SK-N-SH (cell line): ENCODE results near the gene PNPLA5. TPM values are rescaled to one million over a fixed set of nuclear protein-coding genes. Genes with fewer than 3 reads are reported as not detected.

Experiments
- CTCF ChIA-PET: fragments of 300-600, 350-600 bp; formaldehyde crosslinking; extraction: SDS; loops from one replicate; lab custom pipeline; 2021; lab: Yijun Ruan, JAX
- POLR2A ChIA-PET: fragments of 350-600 bp; sonication (Branson Sonifier 250); formaldehyde crosslinking; extraction: SDS; loops from one replicate; lab custom pipeline; 2020; ENCODE audit warnings: antibody characterized with exemption, inconsistent platforms; lab: Yijun Ruan, JAX
- DNase-seq: peaks from one replicate; pipeline ENCODE4 v3.0.0; 2012
- H2AFZ ChIP-seq: fragments of 200-600 bp; sonication (generic); 2 replicates; pipeline ENCODE4 v1.8.1; 2016; ENCODE audit warnings: antibody characterized with exemption, mild to moderate bottlenecking, low read depth
- H3F3A ChIP-seq: fragments of 200-600 bp; sonication (generic); replicated peaks from 2 replicates; pipeline ENCODE3; 2016; ENCODE audit warnings: antibody characterized with exemption, mild to moderate bottlenecking; ENCODE audit not compliant: insufficient read depth
- H3K27ac ChIP-seq, 2 experiments: fragments of 200-500 bp in 1 of 2; fragments of 200-600 bp in 1 of 2; sonication (Bioruptor generic) in 1 of 2; sonication (generic), shearing (Covaris generic) in 1 of 2; 2 replicates each; pipeline versions ENCODE4 v1.5.1 to v1.6.1; 2014 to 2016; ENCODE audit warnings: low read depth in 2 of 2, inconsistent platforms in 1 of 2, low read length in 1 of 2, mild to moderate bottlenecking in 1 of 2, mixed read lengths in 1 of 2
- H3K27me3 ChIP-seq: fragments of 200-600 bp; sonication (generic), shearing (Covaris generic); 2 replicates; pipeline ENCODE4 v1.6.1; 2016; ENCODE audit warnings: mixed run types; ENCODE audit not compliant: insufficient read depth
- H3K36me3 ChIP-seq, 2 experiments: fragments of 200-500 bp in 1 of 2; fragments of 200-600 bp in 1 of 2; sonication (Bioruptor generic) in 1 of 2; sonication (generic) in 1 of 2; replicated peaks in 1 of 2; 2 replicates each; pipeline versions ENCODE3 to v1.5.1; 2014 to 2016; ENCODE audit warnings: low read length in 1 of 2, mild to moderate bottlenecking in 1 of 2; ENCODE audit not compliant: insufficient read depth in 2 of 2, control insufficient read depth in 1 of 2
- H3K4me1 ChIP-seq, 2 experiments: fragments of 200-500 bp in 1 of 2; fragments of 200-600 bp in 1 of 2; sonication (Bioruptor generic) in 1 of 2; sonication (generic), shearing (Covaris generic) in 1 of 2; 2 replicates each; pipeline versions ENCODE4 v1.5.1 to v1.6.1; 2014 to 2016; ENCODE audit warnings: low read depth in 1 of 2, low read length in 1 of 2, mixed run types in 1 of 2; ENCODE audit not compliant: insufficient read depth in 2 of 2, control insufficient read depth in 1 of 2
- H3K4me2 ChIP-seq: fragments of 200-600 bp; sonication (generic), shearing (Covaris generic); 2 replicates; pipeline ENCODE4 v1.6.1; 2017; ENCODE audit warnings: mixed run types
- H3K4me3 ChIP-seq, 2 experiments: fragments of 200-500 bp in 1 of 2; fragments of 200-600 bp in 1 of 2; sonication (Bioruptor generic) in 1 of 2; sonication (generic), shearing (Covaris generic) in 1 of 2; 2 replicates each; pipeline versions ENCODE4 v1.5.1 to v1.8.1; 2014 to 2016; ENCODE audit warnings: low read depth in 2 of 2, inconsistent platforms in 1 of 2, low read length in 1 of 2, mild to moderate bottlenecking in 1 of 2, mixed read lengths in 1 of 2, moderate library complexity in 1 of 2
- H3K79me2 ChIP-seq: fragments of 200-600 bp; sonication (generic); 2 replicates; pipeline ENCODE4 v1.8.1; 2017; ENCODE audit warnings: mild to moderate bottlenecking; ENCODE audit not compliant: insufficient read depth
- H3K9ac ChIP-seq: fragments of 200-600 bp; sonication (generic); 2 replicates; pipeline ENCODE4 v1.6.1; 2017; ENCODE audit warnings: mixed run types
- H3K9me2 ChIP-seq: fragments of 200-600 bp; sonication (generic); 2 replicates; pipeline ENCODE4 v1.6.1; 2017; ENCODE audit warnings: mixed run types
- H3K9me3 ChIP-seq: fragments of 200-600 bp; sonication (generic); 2 replicates; pipeline ENCODE4 v1.6.1; 2017; ENCODE audit warnings: mixed run types, mild to moderate bottlenecking, moderate library complexity
- H4K20me1 ChIP-seq: fragments of 200-600 bp; sonication (generic); 2 replicates; pipeline ENCODE4 v1.6.1; 2017; ENCODE audit warnings: mild to moderate bottlenecking, mixed run types; ENCODE audit not compliant: insufficient read depth
- CHD2 ChIP-seq: fragments of 150-350 bp; IDR thresholded peaks from 2 replicates; pipeline ENCODE4 v1.6.1; 2018; ENCODE audit warnings: low read length; ENCODE audit not compliant: partially characterized antibody
- CTCF ChIP-seq: fragments of 200-600 bp; sonication (generic); IDR thresholded peaks from 2 replicates; pipeline ENCODE4 v1.6.1; 2017; ENCODE audit warnings: antibody characterized with exemption, mild to moderate bottlenecking, moderate library complexity
- EP300 ChIP-seq, 2 experiments: IDR thresholded peaks; 2 replicates each; pipeline versions ENCODE4 v1.4.0 to v1.6.1; 2012; ENCODE audit warnings: borderline replicate concordance in 1 of 2, low read depth in 1 of 2, low read length in 1 of 2
- FOXJ3 ChIP-seq: sonication (generic); formaldehyde crosslinking; IDR thresholded peaks from 2 replicates; pipeline ENCODE4 v1.5.1; 2020; ENCODE audit warnings: mild to moderate bottlenecking, missing genetic modification reagents
- FOXM1 ChIP-seq: IDR thresholded peaks from 2 replicates; pipeline ENCODE4 v1.4.0; 2012; ENCODE audit warnings: low read depth, mild to moderate bottlenecking
- GABPA ChIP-seq: IDR thresholded peaks from 2 replicates; pipeline ENCODE4 v1.4.0; 2012; ENCODE audit warnings: low read depth, mild to moderate bottlenecking
- JUND ChIP-seq: IDR thresholded peaks from 2 replicates; pipeline ENCODE4 v1.4.0; 2012
- MAX ChIP-seq: IDR thresholded peaks from 2 replicates; pipeline ENCODE4 v1.4.0; 2012; ENCODE audit warnings: low read depth
- MEF2A ChIP-seq: IDR thresholded peaks from 2 replicates; pipeline ENCODE4 v1.4.0; 2012; ENCODE audit warnings: low read depth, borderline replicate concordance
- NFIC ChIP-seq: IDR thresholded peaks from 2 replicates; pipeline ENCODE4 v1.4.0; 2012; ENCODE audit warnings: borderline replicate concordance
- NRF1 ChIP-seq: IDR thresholded peaks from 2 replicates; pipeline ENCODE4 v1.6.1; 2012; ENCODE audit warnings: low read depth, mild to moderate bottlenecking, low read length
- PBX3 ChIP-seq: IDR thresholded peaks from 2 replicates; pipeline ENCODE4; 2012
- RAD21 ChIP-seq: IDR thresholded peaks from 2 replicates; pipeline ENCODE4 v1.6.1; 2012; ENCODE audit warnings: mild to moderate bottlenecking, low read length
- RFX5 ChIP-seq: IDR thresholded peaks from 2 replicates; pipeline ENCODE4 v1.6.1; 2012; ENCODE audit warnings: mild to moderate bottlenecking, improper control_type of control experiment, low read length
- RXRA ChIP-seq: IDR thresholded peaks from 2 replicates; pipeline ENCODE4 v1.4.0; 2012; ENCODE audit warnings: low read depth, mild to moderate bottlenecking, borderline replicate concordance
- SIN3A ChIP-seq: IDR thresholded peaks from 2 replicates; pipeline ENCODE4 v1.6.1; 2012; ENCODE audit warnings: low read depth, mild to moderate bottlenecking, low read length, moderate library complexity, borderline replicate concordance
- TAF1 ChIP-seq: IDR thresholded peaks from 2 replicates; pipeline ENCODE4 v1.6.1; 2012; ENCODE audit warnings: low read depth, mild to moderate bottlenecking, low read length, moderate library complexity, borderline replicate concordance
- TCF12 ChIP-seq: IDR thresholded peaks from 2 replicates; pipeline ENCODE4 v1.4.0; 2012
- TEAD4 ChIP-seq: IDR thresholded peaks from 2 replicates; pipeline ENCODE4 v1.4.0; 2012; ENCODE audit warnings: mild to moderate bottlenecking, borderline replicate concordance; ENCODE audit not compliant: insufficient read depth
- USF1 ChIP-seq: IDR thresholded peaks from 2 replicates; pipeline ENCODE4 v1.4.0; 2012; ENCODE audit warnings: low read depth, borderline replicate concordance
- YY1 ChIP-seq: IDR thresholded peaks from 2 replicates; pipeline ENCODE4 v1.4.0; 2012; ENCODE audit warnings: low read depth, mild to moderate bottlenecking
- WGBS: methylation state at CpG from one replicate; pipeline ENCODE4 v1.1.6; 2017; ENCODE audit warnings: low lambda C conversion rate; 5-methylcytosine and 5-hydroxymethylcytosine counted together
- polyA plus RNA-seq, 3 experiments: library from polyadenylated mRNA; depleted of rRNA; stranded (reverse); fragments of >200 nt; gene quantifications; 2 replicates each; pipeline ENCODE4 v1.2.3, GENCODE V29; 2012

The PNPLA5 gene
- polyA plus RNA-seq, 1 of the 3 experiments (the other 2 are of a cell fraction), result not detected

DNA sequence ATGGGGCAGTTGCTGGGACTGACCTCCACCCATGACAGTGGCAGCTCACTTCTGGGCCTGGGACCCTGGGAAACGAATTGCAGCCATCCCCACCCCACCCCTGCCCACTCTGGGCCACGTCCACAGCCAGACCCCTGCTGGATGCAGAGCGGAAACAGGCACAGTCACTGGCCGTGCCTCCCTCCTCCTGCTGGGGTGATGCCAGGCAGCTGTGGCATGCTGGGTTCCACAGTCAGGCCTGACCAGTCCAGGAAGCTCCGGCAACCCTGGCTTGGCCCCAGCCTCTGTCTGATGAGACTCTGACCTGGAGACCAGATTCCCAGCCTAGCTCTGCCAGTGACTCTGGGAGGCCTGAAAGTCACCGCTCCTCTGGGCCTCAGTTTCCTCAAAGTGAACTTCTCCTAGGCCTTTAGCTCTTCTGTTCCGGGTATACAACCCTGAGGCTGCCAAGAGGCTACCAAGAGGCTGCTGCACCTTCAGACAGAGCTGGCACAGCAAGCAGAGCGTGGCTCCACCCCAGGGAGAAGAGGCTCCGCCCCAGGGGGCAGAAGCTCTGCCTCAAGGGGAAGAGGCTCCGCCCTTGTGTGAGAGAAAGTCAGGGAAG lies 38.4 kb downstream of the PNPLA5 start (continued):
- TF ChIP-seq NRF1 (no peak), USF1 (no peak)

DNA sequence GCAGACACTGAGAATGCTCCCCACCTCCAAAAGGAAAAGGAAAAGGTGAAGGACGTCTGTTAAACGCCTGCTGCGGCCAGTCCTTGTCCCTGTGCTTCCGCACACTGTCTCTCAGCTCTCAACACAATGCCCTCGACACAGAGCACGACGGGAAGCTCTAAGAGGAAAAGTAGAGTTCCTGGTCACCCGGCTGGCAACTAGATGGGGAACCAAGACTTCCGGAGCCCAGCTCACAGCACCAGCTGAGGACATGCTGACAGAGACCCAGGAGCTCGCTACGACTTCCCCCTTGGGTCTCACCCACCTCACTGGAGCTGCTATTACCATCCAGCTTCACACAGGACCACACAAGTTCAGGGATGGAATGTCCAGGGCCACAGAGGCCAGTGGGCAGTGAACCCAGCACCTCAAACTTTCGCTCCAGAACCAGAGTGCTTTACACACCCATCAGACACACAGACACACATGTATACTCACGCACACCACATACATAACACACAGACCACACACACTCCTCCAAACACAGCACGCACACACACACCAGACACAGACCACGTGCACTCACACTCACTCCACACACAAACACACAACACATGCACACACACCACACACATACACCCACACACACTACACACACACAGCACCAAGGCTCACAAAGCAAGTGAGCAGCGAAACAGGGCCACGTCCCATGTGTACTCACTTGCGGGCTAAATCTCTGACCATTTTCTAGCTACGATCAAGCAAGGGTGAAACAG lies 39.1 kb downstream of the PNPLA5 start:
- Histone ChIP-seq H4K20me1 (no peaks in the 10 kb centered on the region), H3K9ac (no peak overlapping the region), H3K9me2 (no peaks in the 10 kb centered on the region), H3K27ac (no peak overlapping the region), H3F3A (no peaks in the 10 kb centered on the region), H3K9me3 (no peaks in the 10 kb centered on the region), H3K4me2 (no peak overlapping the region), H3K4me3 (no peak overlapping the region), H3K27me3 (no peaks in the 10 kb centered on the region), H3K36me3 (no peaks in the 10 kb centered on the region), H3K79me2 (no peaks in the 10 kb centered on the region), H2AFZ (no peak overlapping the region), H3K4me1 (peaks cover 0 to 19% of the 10 kb centered on the region in 2 experiments; a peak in 1 of 4 replicates)
- TF ChIP-seq GABPA (no peak), RXRA (no peak), TCF12 (no peak), RAD21 (no peak), CHD2 (no peak), TEAD4 (no peak), TAF1 (no peak), FOXJ3 (CRISPR knock-in tag) (no peak), EP300 (IDR thresholded peaks at IDR 0.05; ENCODE audit: borderline replicate concordance in 1 of 2, low read depth in 1 of 2, low read length in 1 of 2) (no peak), RFX5 (no peak), FOXM1 (no peak), CTCF (no peak), SIN3A (no peak), MAX (no peak), PBX3 (no peak), USF1 (no peak), MEF2A (no peak), YY1 (no peak), NFIC (no peak), JUND (no peak)
- POLR2A ChIA-PET, result no interaction called here
- CTCF ChIA-PET, result interaction anchor here (0.8 to 1.2 kb wide), 3 partner anchors 9 to 33 kb away, joined by 3 to 5 read pairs (median 3); no protein-coding TSS in a partner anchor
- WGBS, result 85% methylated on average over 9 of the region's 19 CpGs
- no peak for DNase-seq
